GM18520 (cell line): ENCODE results near the gene SUSD5.
"Not testable (repeated sequence)": the region's sequence is repeated elsewhere in the genome, so short reads cannot be mapped to it uniquely, and the experiment has no call there.

ENCODE experiments used
- ATAC-seq: cut with Tn5 transposase; IDR thresholded peaks from one replicate; pipeline ENCODE4 v1.9.1; 2021; ENCODE audit not compliant: unreplicated experiment

Gene SUSD5

DNA sequence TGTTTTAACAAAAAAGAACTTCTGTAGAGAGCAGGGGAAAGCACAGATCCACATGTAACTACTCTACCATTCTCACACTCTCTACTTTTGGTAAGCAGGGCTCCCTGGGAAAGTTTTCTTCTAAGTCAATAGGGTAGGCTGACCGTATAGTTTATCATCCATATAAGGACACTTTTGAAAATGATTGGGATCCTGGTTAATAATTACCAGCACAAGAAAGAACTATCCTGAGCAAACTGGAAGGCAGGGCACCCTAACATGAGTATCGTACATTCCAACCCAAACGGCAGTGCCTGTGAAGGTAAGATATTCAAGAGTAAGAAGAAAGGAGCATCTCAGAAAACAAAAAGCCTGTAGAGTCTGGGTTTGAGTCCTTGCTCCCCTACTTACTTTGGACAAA is 22.1 kb downstream of the SUSD5 start:
- no peak for ATAC-seq

DNA sequence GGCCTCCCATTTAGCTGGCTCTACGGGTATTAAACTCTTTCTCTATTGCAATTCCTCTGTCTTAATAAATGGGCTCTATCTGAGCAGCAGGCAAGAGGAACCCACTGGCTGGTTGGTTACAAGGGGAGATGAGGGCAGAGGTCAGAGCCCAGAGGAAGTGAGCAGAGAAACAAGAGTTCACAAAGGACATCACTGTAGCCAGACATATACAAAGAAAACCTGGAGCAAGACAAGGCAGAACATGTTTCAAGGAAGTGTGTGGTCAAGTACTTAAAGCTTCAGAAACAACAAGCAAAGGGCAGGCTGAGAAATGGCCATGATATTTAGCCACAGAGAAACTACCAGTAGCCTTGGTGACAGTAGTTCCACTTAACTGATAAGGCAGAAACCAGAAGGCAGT is 24.3 kb downstream of the SUSD5 start:
- no peak for ATAC-seq

DNA sequence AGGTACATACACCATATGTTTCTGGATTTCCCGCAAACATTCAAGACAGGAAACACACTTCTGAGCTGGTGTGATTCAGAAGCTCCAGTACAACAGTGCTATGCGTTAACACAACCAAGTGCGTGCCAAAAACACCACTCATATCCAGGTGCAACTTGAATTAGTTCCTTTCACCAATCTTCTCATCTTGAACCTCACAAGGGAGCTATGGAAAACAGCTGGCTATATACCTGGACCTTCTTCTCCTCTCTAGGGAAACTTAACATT is 31.3 kb downstream of the SUSD5 start:
- no peak for ATAC-seq

DNA sequence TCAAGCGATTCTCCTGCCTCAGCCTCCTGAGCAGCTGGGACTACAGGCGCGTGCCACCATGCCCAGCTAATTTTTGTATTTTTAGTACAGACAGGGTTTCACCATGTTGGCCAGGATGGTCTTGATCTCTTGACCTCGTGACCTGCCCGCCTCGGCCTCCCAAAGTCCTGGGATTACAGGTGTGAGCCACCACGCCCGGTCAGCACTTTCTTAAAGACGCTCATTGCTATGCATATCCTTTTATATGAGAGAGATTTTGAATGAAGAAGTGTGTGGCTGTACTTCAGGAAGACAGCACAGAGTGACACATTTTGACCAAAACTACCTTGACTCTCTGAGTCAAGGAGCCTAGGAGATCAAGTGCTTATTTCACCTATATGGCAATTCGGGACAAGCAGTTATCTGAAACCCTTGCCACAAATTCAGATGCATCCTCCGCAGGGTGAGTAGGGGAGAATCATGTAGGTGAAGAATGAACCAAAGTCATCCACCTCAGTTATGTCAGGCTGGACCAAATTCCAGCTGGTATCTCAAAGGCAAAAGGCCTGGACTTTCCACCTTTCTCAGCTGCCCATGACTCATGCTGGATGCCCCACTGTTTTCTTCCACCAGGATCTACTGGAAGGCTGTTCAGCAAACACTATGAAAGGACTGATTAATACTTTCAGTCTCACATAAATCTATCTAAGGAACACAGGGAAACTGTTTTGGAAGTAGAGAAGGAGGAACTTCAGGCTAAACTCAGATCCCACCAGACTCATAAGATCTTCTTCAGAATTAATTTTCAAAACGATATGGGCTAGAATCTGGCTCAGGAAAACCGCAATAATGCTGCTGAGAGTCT is 31.9 kb downstream of the SUSD5 start:
- no peak for ATAC-seq

DNA sequence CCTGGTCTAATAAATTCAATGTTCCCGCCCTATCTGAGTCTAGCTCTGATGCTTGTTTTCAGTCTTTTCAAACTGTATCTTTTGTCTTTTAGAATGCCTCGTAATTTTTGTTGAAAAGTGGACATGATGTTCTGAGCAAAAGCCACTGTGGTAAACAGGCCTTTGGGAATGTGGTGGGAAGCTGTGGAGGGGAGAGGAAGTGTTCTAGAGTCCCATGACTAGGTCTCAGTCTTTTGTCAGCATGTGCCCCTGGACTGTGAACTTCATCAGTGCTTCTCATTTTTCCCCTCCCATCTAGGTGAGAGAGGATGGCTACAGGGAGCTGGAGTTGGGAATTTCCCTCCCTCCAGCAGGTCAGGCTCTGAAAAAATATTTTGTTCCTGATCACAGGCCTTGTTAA is 33.7 kb downstream of the SUSD5 start:
- ATAC-seq: no peak

DNA sequence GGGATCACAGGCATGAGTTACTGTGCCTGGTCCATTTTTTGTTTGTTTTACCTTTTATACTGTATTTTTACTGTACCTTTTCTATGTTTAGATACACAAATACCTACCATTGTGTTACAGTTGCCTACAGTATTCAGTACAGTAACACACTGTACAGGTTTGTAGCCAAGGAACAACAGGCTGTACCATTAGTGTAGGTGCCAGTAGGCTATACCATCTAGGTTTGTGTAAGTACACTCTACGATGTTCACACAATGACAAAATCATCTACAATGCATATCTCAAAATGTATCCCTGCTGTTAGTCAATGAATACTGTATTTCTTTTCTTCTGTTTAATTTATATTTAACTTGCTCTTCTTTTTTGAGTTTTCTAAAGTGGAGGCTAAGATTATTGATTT is 37.0 kb downstream of the SUSD5 start:
- not testable (repeated sequence) for ATAC-seq

DNA sequence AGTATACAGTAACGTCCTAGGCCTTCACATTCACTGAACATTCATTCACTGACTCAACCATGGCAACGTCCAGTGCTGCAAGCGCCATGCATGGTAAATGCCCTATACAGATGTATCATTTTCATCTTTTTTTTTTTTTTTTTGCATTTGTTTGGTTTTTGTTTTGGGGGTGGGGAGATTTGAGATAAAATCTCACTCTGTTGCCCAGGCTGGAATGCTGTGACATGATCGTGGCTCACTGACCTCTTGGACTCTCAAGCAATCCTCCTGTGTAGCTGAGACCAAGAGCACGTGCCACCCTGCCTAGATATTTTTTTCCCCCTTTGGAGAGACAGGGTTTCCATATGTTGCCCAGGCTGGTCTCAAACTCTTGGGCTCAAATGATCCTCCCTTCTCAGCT is 37.4 kb downstream of the SUSD5 start:
- no peak for ATAC-seq

DNA sequence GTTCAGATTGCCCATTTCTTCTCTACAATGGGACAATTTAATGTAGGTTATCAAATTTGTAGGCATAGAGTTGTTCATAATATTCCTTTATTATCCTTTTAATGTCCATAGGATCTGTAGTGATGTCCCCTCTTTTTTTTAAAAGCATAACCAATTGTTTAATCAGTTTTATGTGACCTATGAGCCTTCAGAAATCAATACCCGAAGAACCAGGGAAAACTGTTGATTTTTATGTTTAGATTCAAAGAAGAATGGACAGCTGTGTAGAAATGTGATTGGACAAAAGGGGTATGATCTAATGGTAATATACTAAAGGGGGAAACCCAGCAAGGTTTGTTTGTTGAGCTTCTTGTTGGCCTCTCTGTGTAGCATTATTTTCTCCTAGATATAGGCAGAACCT is 39.5 kb downstream of the SUSD5 start:
- ATAC-seq: no peak

DNA sequence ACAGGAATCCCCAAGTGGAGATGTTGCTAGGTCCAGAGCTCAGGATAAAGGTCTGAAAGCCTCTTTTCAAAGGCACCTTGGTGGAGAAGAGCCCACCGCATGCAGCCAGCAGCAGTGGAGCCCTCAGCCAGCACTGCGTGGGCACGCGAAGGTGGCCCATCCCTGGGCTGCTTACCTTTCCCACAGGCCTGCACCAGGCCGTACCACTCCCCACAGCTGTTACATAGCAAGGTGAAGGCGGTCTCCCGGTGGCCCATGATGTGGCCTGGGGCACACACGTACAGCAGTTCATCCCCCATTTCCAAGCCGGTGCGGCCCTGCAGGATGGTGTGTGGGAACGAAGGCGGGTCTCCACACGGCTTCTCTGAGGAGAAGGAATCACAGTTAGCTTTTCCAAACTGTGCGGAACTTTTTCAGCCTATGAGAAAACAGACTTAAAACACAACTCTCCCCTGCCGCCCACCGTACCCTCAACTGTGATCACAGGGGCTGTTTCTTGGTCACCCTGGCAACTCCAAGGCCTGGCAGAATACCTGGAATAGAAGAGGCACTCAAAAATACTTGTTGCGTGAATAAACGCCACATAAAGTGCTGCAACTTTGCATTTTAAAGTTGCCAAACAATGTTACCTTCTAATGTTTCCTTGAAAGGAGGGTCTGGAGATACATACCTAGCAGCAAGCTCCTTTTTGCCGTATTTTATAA is 43.7 kb downstream of the SUSD5 start:
- ATAC-seq: no peak

DNA sequence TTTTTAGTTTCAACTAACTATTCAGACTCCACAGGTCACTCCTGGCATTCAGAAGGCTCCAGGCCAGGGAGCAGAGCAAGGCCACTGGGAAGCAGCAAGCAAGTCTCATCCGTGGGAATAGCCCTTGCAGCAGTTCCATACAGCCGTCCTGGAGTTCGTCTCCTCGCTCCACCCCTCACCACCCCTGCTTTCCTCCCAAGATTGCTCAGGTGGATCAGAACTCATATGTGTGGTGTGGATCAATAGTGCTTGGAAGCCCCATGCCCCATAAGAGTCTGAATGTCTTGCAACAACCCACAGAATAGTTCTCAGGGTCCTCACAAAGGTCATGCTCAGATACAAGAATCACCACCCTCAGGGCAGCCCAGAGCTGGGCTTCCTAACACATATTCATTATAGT is 44.5 kb downstream of the SUSD5 start:
- no peak for ATAC-seq

DNA sequence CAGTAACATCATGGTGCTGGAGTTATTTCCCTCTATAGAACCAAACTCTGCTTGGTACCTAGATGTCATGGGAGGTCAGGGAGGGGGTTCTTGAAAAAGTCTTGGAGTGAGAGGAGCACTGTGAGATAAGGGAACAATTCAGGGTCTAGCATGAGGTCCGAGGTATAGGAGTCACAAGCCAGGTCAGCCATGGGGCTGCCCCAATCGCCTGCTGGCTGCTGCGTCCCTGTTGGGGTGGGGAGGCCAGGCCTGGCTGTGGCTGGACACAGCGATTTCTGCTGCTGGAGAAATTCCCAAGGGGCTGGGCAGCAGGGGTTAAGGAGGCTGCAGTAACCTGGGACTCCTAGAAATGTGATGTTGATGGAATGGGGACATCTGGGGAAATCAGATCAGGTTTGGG is 44.9 kb downstream of the SUSD5 start:
- ATAC-seq: no peak

DNA sequence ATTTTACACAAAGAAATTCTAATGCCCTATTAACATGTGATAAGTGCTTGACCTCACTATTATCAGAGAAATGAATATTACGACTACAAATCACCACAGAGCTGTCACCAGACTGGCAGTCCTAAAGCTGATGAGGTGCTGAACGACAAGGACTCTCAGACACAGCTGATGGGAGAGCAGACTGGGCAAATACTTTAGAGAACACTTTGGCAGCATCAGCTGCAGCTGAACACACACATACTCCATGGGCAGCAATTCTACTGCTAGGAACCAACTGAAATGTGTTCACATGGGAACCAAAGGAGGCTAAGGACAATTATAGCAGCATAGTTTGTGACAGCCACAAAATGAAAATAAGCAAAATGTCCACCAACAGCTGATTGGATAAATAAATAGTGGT is 45.5 kb downstream of the SUSD5 start:
- no peak for ATAC-seq

DNA sequence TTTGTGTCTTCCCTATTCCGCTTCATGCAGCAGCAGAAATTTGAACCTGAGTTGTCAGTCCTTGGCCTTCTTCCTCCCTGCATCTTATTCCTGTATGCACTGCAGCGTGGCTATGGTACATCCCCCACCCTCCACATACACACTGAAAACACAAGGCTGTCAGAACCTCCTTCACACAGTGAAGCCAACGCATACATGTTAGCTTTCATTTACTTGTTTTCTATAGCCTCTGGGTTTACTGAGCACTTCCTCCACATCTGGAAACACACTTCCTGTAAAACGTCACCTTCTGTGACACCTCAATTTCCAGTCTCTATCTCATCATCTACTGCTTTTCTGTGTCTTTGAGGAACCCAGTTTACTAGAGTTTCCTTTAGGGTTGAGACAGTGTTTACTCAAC is 47.0 kb downstream of the SUSD5 start:
- no peak for ATAC-seq

DNA sequence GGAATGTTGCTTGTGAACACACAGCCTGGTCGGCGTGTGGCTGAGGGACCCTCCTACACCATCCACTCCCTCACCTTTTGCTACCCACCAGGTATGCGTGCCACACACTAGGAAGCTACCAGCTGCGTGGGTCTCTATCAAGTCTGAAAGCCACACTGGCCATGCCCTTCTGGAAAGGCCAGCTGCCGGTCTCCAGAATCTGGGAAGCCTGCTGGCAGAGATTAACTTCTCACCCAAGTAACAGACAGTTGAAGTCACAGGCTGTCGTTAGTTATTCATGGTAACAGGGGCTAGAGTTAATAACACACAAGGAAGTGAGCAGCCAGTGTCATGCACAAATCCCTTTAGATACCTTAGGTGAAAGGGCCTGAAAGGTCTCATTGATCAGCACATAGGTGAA is 48.1 kb downstream of the SUSD5 start:
- ATAC-seq: no peak

DNA sequence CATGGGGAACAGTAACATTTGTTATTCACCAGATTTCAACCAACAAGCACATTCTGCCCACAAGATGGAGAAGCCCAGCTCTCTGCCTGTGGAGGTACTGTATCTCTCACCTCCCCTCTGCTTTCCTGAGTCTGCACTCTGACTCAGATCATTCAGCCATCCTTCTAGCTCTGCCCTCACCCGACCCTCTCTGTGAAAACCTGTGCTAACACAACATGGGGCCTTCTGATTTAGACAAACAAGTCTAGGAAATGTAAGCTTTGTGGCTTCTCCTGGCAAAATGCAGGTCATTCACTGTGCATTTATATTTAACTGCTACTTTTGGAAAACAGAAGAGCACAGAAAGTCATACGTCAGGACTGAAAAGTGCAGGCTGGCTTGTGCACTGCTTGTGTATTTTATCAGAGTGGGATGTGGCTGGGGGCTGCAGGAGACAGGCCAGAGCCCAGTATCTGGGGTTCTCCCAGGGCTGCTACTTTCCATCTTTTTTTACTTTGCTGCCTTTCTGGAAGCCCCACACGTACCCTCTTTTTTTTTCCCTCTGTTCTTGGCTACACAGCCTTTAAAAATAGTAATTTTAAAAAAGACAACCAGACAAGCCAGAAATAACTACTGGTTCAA is 50.8 kb downstream of the SUSD5 start:
- ATAC-seq: no peak

DNA sequence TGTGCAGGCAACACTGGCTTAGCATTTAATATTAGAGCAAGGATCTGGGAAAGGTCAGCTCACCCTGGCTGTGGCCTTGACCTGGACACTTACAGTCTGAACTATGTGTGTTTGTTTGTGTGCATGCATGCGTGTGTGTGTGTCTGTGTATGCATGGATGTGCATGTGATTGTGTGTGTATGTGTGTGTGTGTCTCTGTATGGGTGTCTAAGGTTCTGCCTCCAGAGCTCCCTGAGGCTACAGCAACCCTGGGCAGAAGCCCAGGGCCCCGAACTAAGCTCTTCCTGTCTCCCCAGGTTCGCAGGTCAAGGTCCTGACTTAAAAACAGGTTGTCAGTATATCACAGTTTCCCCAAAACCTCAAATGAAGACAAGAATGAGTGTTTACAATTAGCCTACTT is 51.3 kb downstream of the SUSD5 start:
- no peak for ATAC-seq

DNA sequence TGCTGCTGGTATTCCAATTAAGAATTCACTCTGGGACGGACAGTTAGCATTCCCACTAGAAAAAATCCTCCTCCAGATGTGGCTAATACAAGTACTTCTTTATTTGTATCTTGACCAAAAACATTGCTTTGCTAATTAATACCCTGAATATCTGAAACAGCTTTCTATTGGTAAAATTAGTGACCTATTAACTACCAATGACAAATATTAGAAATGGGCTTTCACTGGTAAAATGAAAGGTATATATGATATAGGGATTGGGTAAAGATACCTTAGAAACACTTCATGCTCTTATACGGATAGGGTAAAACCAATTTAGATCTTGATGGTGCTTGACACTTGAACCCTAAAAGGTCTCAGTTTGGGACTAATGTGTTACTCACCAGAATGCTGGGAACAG is 52.5 kb downstream of the SUSD5 start:
- no peak for ATAC-seq

DNA sequence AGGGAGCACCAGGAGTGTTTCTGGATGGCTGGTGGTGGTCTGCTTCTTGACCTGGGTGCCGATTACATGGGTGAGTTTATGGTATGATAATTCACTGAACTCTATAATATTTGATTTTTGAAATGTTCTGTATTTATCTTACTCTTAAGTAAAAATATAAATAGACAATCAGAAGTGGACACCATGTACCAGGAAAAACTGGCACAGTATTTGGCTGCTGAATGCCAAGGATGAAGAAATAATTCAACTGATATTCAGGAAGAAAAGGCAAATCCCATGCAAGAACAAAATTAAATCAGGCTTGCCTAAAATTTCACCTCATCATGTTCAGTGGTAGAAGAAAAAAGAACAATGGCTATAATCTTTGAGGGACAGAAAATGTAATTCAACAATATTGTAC is 53.2 kb downstream of the SUSD5 start:
- no peak for ATAC-seq

DNA sequence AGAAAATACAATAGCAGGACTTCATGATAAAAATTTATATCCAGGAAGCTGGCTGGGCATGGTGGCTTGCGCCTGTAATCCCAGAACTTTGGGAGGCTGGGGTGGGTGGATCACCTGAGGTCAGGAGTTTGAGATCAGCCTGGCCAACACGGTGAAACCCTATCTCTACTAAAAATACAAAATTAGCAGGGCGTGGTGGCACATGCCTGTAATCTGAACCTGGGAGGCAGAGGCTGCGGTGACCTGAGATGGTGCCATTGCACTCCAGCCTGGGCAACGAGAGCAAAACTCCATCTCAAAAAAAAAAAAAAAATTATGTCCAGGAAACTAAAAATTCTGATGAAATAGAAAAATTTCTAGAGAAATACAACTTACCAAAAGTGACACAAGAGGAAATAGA is 56.0 kb downstream of the SUSD5 start:
- not testable (repeated sequence) for ATAC-seq

DNA sequence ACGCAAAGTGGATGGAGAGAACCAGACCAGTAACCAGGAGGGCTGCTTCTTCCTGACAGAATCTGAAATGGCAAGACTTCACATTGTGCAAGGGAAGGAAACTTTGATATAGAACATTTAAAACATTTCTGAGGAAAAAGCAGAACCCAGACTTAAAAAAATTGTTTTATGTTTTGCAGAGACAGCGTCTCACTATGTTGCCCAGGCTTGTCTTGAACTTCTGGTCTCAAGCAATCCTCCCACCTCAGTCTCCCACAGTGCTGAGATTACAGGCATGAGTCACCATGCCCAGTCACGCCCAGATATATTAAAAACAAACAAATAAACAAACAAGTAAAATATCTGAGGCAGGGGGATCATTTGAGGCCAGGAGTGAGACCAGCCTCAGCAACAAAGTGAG is 58.6 kb downstream of the SUSD5 start:
- no peak for ATAC-seq

DNA sequence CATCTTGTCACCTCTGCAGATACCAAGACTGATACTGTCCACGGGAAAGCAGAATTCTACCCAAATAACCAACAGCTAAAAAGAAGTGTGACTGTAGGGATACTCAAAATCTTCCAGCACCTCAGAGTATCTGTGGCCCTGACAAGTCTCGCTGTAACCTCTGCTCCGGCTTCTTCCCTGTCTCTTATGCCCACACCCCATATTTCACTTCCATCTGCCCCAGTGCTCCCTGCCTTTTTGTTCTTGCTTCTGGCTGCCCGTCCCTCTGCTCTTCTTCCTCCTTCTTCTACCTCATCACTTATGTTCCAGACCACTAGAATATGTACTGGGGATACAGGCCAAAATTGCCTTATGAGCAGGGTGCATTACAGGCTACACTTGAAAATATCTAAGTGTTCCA is 59.4 kb downstream of the SUSD5 start:
- ATAC-seq: no peak

DNA sequence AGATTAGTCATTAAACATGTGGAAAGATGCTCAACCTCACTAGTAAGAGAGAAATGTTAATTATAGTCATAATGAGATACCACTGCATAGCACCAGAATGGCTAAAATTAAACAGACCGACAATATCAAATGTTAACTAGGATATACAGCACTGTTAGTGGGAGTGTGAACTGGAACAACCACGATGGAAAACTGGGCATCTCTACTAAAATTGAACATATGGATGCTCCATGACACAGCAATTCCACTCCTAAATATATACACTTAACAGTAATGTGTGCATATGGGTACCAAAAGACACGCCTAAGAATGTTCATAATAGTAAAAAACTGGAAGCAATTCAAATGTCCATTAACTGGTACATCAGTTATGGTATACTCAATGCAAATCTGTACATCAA is 63.3 kb downstream of the SUSD5 start:
- ATAC-seq: no peak

DNA sequence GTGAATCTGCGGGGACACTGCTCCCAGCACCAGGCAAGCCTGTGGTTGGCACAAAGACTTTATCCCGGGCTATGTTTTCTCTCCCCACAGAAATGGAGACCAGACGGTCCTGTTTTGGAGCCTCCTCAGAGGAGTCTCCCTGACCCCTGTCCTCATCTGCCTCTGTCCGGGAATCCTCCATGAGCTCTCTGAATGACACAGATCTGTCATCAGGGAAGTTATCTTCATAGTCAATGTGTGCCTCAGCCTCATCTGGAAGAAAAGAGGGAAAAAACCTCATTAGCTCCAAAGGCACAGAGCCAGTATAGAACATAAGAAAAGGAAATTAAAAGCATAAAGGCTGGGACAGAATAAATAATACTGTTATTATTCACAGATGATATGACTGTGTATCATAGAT is 64.8 kb downstream of the SUSD5 start:
- ATAC-seq: no peak
